A549 treated with Mapracorat at 1 μM for 4 hours (cell line): ENCODE measurements around the gene PHLPP1. TPM values are rescaled to one million over a fixed set of nuclear protein-coding genes. Genes with fewer than 3 reads are reported as not detected.

Experiments used
- total RNA-seq: library from RNA; stranded (reverse); fragments of 200-300 nt; extraction: Qiagen RNA extraction; gene quantifications from 5 replicates; pipeline ENCODE4 v1.2.3, GENCODE V29; 2022

Gene PHLPP1
- total RNA-seq = 6.2 to 8.9 TPM (median 7.3 TPM) in 5 replicates

DNA sequence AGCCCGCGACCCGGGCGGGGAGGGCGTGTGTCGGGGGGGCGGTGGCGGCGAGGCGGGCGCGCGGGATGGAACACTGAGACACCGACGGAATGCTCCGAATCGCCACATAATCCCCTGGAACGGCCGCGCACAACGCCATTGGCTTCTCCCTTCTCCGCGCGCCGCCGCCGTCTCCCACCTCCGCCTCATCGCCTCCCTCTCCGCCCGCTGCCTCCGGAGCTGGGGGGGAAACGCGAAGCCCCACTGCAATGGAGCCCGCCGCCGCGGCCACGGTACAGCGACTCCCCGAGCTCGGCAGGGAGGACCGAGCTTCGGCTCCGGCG, at the start of gene PHLPP1:
PHLPP1 (plus strand) TSS at position 106 of the 323 bp plus-strand sequence; CDS start at position 249, 143 bp downstream.

Other genes starting within 250 kb of the PHLPP1 start
- gene ZCCHC2, start 192.5 kb upstream of the PHLPP1 start, total RNA-seq = 7.8 to 10.2 TPM (median 9.2 TPM) in 5 replicates